ENCODE measurements around the gene SLC2A9. TPM values are rescaled to one million over a fixed set of nuclear protein-coding genes. Genes with fewer than 3 reads are reported as not detected.

Gene SLC2A9
- polyA plus RNA-seq, 5 donors: 2.6 to 5.1 (median 3.4) TPM

DNA sequence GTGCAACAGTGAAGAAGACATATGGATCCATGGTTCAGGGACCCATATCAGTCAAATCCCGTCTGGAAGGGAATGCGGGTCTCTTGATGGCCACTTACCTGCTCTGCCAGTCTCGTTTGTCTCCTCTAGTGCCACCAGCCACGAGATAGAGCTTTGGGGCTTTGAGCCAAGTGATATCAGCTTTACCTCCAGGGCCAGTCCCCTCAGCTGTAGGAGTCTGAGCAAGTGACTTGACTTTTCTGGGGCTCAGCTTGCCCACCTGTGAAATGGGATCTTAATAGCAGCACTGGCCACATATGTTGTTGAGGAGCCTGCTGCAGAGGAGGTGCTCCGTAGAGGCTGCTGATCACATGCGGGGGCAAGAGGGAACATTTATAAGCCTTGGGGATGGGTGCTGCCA is 1.2 kb downstream of the SLC2A9 start:
- no peak for DNase-seq

DNA sequence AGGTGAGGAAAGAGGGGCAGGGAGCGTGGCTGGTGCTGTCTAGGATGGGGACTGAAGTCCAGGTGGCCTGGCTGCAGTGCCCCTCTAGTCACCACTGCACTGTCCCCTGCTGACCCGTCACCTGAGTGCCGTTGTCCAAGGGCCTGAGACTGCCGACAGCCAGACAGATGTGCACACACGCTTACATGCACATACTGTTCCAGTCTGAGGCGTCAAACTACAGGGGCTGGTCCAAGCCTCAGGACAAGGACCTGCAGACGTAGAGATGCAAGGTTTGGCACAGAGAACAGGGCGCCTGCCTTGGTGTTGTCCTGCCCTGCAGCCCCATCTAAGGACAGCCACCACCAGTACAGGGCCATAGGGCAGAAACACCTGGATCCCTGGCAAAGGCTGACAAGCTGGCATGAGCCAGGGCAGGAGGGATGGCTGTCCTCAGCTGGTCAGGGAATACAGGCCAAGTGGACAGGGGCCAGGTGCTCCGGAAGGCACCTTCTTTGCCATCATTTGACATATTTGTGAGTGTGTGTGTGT is 1.7 kb downstream of the SLC2A9 start:
- DNase-seq: no peak

DNA sequence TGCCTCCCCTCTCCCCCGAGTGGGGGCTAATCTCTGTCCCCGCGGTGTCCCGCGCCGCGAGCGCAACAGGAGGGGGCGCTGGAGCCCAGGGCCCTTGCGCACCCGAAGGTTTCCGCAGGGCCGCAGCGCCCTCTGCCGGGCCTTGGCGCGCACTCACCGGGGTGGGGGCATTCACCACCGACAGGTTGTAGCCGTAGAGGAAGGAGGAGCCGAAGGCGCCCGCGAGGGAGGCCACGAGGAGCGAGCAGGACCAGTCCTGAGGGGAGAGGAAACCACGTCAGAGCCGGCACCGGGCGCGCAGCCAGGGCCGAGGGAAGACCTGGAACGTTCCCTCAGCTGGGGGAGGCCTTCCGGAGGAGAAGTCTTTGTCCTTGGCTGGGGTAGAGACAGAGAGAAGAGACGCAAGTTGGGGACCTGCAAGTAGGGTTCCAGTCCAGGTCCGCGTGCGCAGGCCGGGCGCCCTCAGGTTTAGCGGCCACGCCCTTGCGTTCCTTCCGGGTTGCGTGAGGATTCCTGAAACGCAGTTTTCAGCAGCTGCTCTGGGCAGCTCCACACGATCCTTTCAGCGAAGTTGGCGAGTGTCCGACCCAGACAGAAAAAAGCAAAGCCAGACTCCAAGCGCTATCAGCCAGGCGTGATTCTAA is 2.4 kb downstream of the SLC2A9 start:
- peak; percentile 95 for DNase-seq

DNA sequence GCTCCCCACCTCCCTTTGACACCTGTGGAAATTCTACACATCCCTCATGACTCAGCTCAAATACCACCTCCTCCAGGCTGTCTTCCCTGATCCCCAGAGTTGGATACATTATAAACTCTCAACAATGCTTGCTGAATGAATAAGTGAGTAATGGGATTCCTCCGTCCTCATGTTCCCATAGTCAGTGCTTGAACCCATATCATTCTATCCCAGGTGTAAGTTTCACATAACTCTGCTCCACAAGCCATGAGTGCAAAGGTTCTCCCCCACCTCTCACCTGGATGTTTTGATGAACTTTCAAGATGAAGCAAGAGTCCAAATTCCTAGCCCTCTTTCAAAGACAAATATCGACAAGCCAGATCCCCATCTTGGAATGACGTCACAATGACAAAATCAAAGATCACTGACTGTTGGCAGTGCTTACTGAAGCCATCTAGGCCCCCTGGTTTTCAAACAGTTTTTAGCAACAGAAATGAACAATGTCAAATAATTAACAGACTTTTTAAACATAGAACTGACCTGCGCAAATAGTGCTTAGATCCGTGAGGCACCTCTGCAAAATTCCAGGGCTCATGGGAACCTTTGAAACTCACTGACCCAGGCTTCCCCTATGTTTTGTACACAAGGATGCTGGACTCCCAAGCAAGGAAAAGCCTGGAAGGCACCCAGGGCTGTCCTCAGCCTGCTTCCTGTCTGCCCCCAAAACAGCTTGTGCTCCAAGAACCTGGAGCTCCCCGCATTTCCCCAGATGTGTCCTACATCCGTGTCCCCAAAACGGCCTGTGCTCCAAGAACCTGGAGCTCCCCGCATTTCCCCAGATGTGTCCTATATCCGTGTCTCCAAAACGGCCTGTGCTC is 4.0 kb downstream of the SLC2A9 start:
- no peak for DNase-seq

DNA sequence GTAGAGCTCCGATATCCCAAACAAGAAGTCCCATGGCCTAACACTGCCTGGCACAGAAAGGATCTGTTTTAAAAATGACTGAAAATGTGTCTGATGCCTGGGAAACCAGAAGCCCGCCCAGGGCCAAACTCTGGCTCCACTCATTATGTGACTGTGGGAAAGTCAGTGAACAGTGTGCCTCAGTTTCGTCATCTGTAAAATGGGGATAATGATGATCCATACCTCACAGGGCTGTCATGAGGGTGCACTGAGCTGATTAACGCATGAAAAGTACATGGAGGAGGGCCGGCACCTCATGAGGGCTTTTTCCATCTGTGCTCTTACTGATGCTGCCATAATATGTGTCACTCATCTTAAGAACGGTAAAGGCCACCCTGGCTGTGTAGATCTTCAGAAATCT is 5.1 kb downstream of the SLC2A9 start:
- DNase-seq: no peak

DNA sequence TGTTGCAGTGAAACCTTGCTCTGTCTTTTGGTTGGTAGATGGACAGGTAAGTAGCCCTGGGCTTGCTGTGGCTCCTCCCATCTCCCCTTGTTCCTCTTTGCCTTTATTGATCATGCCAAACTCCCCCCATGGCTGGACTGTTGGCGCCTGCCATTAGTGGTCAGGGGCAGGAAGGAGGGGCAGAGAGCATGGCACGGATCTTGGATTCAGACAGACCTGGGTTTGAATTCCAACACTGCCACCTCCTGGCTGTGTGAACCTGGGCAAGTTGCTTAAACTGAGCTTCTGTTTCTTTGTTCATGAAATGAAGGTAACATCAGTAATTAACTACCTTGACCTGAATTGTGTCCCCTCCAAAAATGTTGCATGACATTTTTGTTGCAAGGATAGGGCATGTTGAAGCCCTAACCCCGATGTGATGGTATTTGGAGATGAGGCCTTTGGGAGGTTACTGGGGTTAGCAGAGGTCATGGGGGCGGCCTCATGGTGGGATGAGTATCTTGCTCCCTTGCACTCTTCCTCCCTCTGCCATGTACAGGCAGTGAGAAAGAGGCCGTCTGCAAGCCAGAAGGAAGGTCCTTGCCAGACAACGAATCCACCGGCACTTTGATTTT is 6.0 kb downstream of the SLC2A9 start:
- DNase-seq: no peak

DNA sequence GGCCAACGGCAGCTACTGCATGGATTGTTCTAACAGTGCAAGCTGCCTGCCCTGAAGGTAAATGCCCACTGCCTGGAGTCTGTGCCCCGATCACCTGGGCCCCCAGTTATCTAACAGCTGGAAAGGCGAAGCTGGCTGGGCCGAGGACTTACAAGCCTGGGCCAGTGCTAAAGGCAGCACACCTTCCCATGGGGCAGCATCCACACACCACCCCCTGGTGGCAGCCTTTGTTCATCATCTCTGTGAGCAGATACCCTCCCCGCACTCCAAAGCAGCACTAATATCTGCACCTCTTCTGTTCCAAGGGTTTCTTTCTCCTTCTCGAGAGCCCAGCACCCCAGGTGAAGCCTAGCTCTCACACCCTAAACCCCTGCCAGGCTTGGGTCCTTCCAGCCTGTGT is 7.6 kb downstream of the SLC2A9 start:
- DNase-seq: no peak

- no peak for DNase-seq
Measured at GRCh38 chr4:10011885-10012284, 9.4 kb downstream of the SLC2A9 start.

GRCh38 chr4:10011277-10011676 is 10.0 kb downstream of the SLC2A9 start:
- no peak for DNase-seq

GRCh38 chr4:10009861-10010500 is 11.3 kb downstream of the SLC2A9 start:
- DNase-seq: no peak

DNA sequence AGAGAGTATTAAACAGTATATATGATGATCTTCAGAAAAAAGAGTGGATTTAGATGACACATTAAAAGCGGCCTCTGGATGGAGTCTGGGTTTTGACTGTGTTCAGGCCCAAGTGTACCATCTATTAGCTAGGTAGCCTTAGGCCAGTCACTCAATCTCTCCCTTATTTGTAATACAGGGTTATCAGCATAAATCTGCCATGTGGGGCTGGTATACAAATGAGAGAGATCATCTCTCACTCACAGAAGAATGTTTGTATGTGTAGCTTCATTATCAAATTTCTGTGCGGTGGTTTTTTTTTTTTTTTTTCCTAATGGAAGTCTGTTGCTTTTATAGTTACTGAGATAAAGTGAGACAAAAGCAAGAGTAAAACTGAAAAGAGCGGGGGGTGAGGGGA is 12.7 kb downstream of the SLC2A9 start:
- DNase-seq: no peak

DNA sequence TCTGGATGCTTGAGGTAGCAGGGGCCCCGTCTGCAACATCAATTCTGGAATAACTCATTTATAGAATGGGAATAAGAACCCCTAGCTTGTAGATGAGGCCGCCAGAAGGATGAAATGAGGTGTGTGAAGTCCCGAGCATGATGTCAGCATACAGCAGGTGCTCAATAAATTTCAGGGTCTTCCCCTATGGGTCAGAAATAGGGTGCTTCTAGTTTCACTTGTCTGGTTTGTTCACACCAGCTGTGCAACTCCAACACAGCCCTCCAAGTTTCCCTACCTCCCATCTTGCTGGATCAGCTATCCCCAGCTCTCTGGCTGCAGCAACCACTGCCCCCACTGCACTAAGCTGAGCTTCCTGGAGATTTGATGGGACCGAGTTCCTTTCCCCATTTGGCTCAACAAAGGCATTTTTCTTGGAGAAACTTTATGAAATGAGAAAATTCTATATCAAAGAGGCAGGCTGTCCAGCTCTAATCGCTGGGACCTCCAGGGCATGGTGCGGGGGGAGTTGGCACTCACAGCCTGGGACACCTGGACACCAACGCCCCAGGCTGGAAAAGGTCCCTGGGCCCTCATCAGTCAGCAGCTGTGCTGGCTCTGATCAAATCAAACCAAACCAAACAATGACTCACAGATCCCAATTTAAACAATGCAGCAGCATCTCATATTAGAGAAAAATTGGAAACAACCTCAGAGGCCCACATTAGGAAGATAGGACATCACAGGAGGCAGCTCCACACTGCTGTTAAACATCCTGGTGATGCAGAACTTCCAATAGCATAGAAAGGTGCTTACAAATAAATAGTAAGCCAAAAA is 13.3 kb downstream of the SLC2A9 start:
- DNase-seq: peak in 1 of 2 donors; percentile 25

- DNase-seq: no peak
Measured at GRCh38 chr4:10007436-10007740, 13.9 kb downstream of the SLC2A9 start.

DNA sequence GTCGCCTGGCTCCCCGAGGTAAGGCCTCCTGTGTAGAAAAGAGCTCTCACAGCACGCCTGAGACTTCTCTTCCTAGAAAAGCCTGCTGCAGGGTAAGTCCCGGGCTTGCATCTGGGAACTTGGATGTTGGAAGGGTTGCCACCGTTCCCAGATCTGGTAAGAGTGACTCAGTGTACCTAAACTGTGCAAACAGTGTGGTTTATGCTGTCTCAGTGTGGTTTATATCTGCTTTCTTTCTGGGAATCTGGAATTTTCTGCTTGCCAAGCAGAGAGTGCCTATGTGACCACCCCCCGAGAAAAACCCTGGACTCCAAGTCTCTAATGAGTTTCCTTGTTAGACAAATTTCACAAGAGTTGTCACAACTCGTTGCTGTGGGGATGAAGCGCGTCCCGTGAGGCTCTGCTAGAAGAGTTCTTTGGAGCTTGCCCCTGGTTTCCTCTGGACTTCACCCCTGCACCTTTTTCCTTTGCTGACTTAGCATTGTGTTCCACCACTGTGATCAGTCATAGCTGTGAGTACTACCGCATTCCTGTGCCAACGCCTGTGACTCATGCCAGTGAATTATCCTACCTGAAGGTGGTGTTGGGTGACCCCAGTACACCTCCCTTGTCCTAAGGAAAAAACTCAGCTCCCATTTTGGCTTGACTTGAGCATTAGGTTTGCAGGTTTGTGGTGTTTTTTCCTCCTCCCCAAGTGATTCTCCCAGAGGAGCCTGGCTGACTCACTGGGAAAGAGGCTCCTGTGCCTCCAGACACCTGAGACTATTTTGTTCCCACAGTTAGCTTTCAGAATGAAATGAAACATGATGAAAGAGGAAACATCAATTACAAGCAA is 14.5 kb downstream of the SLC2A9 start:
- DNase-seq: peak in 1 of 2 donors; percentile 33

DNA sequence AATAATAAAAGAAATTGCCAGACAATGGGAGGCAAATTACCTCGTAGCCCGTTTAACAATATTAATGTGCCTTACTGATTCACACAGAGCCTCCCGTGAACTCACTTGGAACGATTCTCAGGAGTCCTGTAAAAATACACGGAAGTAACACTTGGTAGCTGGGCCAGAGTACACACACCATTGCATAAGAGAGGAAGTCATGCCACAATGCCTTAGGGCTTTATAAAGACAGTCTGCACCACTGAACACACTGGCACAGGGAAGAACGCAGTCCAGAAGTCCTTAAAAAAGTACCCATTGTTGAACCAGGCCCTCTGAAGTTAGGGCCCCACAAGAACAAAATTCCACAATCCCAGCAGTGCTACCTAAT is 15.1 kb downstream of the SLC2A9 start:
- DNase-seq: peak; percentile 49 to 50

DNA sequence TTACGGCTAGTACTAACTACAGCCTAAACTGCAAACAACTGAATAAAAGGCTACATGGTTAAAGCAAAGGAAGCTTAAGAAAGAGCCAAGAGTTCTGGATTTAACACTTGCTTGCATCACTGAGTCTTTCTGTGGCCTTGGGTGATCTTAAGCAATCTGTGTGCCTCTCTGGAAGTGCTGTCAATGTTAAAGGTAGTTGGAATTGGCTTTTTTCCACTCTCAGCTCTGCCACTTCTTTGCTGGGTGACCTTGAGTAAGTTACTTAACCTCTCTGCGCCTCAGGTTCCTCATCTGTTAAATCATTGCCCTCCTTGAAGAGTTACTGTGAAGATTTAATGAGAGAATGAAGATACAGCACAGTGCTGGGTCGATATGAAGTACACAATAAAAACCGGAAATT is 15.7 kb downstream of the SLC2A9 start:
- no peak for DNase-seq

DNA sequence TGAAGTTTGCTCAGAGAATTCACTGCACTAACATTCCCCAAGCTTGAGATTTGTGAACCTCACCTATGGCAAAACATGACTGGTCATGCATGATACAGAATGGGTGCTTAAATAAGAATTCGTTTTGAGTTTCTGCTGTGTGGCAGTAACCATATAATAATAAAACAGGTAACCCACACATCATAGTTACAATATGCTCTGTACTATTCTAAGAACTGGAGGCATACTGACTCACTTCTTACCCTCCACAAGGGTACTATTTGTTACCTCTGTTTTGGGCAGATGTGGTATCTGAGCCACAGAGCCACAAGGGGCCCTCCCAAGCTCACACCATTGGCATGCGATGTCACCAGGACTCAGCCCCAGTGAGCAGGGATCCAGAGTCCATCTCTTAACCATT is 17.6 kb downstream of the SLC2A9 start:
- DNase-seq: no peak

GRCh38 chr4:10002278-10002677 is 19.0 kb downstream of the SLC2A9 start:
- DNase-seq: no peak

DNA sequence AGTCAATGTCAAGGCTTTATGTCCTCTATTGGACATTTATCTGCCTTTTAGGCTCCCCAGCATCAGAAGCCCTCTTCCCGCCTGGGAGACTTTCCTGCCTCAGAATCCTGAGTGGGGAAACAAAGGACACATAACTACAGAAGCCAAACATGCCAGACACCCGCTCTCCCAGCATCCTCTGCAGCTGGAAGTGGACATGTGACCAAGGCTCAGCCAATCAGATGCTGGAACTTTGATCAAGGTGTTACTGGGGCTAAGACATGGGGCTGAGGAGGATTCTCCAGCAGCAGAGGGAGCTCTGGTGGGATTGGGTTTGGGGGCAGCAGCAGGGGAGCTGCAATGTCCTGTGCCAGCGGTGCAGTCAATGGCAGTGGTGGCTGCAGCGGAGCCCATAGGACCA is 19.5 kb downstream of the SLC2A9 start:
- DNase-seq: no peak

- DNase-seq: no peak
Measured at GRCh38 chr4:9999956-10000561, 21.2 kb downstream of the SLC2A9 start.
